GM18870 (cell line): ENCODE measurements around the gene CRELD1.
"Not testable (repeated sequence)": the region's sequence is repeated elsewhere in the genome, so short reads cannot be mapped to it uniquely, and the experiment has no call there.

Experiments used
- ATAC-seq: cut with Tn5 transposase; IDR thresholded peaks from one replicate; pipeline ENCODE4 v1.9.1; 2021; ENCODE audit warnings: moderate library complexity; ENCODE audit not compliant: unreplicated experiment

CRELD1 gene

DNA sequence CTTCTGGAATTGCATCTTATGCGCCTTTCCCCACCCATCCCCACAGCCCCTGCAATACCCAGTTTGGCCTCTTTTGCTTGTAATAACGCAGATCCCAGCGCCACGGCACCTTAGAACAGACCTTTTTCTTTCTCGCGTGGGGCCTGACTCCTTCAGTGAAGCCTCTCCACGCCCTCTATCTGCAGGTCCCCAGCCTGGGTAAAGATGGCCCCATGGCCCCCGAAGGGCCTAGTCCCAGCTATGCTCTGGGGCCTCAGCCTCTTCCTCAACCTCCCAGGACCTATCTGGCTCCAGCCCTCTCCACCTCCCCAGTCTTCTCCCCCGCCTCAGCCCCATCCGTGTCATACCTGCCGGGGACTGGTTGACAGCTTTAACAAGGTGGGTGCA lies 594 bp downstream of the CRELD1 start:
- ATAC-seq: no peak

DNA sequence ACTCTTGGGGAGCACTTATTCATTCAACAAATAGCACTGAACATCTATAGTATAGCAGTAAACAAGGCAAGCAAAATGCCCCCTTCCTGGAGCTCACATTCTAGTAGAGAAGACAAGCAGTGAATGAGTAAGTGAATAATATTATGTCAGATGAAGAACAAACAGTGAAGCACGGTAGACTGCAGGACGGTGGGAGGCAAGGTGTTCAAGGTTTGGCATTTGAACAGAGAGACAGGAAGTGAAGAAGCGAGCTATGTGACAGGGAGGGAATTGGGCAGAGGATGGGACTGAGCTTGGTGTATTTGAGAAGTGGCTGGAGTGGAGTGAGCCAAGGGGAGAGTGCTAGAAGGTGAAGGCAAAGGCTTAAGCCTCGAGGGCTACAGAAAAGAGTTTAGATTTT lies 1.4 kb downstream of the CRELD1 start:
- no peak for ATAC-seq

DNA sequence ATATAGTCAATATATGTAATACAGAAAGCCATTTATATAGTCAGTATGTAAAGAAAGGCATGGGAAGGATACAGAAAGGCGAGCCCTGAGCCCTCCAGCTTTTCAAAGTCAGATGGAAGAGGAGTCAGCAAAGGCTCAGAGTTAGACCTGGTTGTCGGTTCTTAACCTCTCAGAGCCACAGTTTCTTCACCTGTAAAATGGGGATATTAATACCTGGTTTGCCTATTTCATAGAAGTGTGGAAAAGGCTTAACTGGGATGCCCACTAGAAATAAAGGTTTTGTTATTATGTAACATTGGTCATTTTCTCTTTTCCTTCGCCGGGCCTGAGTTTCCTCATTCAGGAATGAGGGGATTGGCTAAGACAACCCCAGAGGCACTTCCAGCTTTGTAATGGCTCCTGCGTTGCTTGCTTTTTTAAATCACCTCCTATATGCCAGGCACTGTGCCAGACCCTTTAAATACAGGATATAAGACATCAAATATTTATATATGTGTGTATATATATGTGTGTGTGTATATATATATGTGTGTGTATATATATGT lies 2.4 kb downstream of the CRELD1 start:
- no peak for ATAC-seq

DNA sequence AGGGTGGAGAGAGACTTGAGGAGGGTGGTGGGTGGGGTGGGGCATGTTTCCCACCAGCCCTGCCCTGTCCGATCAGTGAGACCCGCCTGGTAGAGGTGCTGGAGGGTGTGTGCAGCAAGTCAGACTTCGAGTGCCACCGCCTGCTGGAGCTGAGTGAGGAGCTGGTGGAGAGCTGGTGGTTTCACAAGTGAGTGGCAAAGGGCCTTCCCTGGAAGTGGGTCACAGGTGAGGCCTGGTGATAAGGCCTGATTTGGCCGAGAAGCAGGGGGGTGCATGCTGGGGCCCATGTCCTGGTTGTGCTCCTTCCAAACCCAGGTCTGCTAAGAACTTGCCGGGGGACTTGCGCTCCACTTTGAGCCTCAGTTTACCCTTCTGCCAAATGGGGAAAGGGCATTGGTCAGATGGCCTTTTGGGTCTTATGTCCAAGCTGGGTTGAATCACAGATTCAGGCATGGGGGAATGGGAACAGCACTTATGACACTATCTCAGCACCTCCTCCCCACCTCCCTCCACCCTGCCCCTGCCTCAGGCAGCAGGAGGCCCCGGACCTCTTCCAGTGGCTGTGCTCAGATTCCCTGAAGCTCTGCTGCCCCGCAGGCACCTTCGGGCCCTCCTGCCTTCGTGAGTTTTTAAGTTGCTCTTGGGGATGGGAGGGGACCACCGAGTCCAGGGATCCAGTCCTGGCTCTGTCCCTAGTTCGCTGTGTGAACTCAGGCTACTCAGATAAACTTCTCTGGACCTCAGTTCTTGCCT lies 4.0 kb downstream of the CRELD1 start:
- no peak for ATAC-seq

DNA sequence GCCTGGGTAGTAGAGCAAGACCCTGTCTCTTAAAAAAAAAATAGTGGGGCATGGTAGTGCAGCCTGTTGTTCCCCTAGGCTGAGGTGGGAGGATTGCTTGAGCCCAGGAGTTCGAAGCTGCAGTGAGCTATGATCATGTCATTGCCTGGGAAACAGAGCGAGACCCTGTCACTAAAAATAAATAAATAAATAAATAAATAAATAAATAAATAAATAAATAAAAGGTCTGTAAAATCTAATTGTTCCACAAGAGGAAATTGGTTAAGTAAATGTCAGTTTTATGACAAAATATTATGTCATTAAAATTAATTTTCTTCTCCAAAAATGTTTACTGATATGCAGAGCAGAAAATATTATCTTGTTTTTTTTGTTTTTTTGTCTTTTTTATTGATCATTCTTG lies 5.3 kb downstream of the CRELD1 start:
- no peak for ATAC-seq

DNA sequence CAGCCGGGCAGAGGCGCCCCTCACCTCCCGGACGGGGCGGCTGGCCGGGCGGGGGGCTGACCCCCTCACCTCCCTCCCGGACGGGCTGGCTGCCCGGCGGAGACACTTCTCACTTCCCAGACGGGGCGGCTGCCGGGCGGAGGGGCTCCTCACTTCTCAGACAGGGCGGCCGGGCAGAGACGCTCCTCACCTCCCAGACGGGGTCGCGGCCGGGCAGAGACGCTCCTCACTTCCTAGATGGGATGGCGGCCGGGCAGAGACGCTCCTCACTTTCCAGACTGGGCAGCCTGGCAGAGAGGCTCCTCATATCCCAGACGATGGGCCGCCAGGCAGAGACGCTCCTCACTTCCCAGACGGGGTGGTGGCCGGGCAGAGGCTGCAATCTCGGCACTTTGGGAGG lies 6.3 kb downstream of the CRELD1 start:
- not testable (repeated sequence) for ATAC-seq

DNA sequence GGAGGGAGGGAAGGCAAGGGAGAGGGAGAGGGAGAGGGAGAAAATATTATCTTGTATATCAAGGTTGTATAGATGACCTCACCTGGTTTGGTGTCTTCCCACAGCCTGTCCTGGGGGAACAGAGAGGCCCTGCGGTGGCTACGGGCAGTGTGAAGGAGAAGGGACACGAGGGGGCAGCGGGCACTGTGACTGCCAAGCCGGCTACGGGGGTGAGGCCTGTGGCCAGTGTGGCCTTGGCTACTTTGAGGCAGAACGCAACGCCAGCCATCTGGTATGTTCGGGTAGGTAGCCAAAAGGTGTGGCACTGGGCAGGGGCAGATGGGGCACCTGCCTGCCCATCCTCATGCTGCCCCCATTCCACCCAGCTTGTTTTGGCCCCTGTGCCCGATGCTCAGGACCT lies 7.1 kb downstream of the CRELD1 start:
- ATAC-seq: no peak

DNA sequence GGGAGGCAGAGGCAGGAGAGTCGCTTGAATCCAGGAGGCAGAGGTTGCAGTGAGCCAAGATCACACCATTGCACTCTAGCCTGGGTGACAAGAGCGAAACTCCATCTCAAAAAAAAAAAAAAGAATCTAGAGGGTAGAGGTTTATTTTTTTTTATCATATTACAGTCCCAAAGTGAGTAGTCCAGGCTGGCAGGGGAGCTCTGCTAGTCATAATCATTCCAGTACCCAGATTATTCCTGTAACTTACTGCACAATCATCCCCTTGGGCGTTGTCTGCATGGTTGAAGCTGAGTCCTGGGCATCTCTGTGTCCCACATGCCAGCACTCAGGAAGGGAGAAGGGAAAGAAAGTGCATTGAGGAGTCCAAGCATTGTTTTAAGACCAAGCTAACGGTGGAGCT lies 8.5 kb downstream of the CRELD1 start:
- ATAC-seq: no peak

DNA sequence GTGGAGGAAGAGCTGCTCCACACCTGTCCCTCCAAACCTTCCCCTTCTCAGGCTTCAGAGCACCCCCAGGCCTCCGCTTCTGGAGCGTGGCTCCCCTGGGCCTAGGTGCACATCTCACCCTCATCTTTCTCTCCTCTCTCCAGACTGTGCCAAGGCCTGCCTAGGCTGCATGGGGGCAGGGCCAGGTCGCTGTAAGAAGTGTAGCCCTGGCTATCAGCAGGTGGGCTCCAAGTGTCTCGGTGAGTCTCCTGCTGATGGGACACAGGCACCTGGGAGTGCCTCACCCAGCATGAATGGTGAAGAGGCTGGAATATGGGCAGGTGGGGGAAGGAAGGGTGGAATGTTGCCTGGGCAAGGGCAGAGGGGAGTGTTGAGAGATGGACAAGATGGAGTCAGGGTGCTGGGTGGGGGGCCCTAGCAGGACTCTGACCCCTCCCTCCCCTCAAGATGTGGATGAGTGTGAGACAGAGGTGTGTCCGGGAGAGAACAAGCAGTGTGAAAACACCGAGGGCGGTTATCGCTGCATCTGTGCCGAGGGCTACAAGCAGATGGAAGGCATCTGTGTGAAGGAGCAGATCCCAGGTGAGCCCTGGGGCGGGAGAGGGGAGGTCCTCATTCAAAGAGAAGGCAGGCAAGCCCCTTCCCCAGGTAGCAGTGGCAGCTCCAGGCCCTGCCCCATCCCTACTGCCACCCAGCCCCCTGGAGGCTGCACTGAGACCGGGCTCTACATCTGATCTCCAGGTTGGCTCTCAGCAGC lies 9.5 kb downstream of the CRELD1 start:
- ATAC-seq: no peak

DNA sequence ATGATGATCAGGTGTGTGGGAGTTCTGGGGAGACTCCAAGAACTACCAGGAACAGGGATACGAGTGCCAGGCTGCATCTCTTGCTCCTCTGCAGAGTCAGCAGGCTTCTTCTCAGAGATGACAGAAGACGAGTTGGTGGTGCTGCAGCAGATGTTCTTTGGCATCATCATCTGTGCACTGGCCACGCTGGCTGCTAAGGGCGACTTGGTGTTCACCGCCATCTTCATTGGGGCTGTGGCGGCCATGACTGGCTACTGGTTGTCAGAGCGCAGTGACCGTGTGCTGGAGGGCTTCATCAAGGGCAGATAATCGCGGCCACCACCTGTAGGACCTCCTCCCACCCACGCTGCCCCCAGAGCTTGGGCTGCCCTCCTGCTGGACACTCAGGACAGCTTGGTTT lies 10.6 kb downstream of the CRELD1 start:
- ATAC-seq: no peak

DNA sequence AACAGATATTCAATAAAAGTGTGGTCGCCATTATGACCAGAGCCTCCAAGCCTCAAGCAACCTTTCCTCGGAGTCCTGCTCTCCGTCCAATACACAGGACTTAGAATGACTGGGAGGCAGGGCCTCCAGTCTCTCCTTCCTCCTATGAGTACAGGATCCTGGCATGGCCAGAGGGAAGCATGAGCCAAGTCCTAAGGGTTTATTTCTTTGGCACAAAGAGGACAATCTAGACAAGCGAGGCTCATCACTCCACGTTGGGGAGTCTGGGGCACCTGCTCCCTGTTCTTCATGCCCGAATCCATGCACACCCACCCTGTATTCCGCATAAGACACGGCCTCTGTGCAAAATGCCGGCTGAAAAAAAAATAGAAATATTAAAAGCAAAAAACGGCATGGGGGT lies 11.7 kb downstream of the CRELD1 start:
- ATAC-seq: no peak

DNA sequence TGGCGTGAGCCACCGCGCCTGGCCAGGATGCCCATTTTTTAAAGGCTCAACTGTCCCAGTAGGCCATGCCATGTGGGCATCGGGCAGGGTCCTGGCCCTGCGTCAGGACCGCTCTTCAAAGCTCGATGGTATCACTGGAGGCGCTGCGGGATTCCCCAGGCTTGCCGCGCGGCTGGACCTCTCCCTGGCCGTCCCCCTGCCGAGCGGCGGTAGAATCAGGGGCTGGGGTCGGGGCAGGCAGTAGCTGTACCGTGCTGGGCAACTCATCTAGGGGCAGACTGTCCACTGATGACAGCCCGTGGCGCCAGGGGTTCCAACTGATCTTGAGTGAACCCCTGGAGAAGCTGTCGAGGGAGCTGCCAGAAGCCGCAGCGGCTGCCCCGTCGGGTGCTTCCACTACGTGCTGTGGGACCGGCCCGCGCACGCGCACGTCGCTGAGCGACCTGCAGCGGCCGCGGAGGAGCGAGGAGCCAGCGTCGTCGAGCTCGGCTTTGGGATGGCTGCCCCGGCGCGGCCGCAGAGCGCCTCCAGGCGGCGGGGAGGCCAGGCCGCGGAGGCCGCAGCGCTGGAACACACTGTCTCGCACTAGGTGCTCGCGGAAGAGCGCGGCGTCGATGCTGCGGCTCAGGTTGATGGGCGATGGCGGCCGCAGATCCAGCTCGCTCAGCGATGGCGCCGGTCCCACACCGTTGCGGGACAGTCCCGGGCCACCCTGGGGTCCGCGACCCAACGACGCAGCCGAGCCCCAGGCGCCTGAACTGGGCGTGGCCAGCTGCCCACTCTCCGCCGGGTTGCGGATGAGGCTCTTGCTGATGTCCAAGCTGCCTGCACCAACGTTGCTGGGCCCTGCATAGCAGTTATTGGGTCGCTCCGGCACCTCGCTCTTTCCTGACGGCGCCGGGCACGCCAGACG lies 12.7 kb downstream of the CRELD1 start:
- no peak for ATAC-seq

DNA sequence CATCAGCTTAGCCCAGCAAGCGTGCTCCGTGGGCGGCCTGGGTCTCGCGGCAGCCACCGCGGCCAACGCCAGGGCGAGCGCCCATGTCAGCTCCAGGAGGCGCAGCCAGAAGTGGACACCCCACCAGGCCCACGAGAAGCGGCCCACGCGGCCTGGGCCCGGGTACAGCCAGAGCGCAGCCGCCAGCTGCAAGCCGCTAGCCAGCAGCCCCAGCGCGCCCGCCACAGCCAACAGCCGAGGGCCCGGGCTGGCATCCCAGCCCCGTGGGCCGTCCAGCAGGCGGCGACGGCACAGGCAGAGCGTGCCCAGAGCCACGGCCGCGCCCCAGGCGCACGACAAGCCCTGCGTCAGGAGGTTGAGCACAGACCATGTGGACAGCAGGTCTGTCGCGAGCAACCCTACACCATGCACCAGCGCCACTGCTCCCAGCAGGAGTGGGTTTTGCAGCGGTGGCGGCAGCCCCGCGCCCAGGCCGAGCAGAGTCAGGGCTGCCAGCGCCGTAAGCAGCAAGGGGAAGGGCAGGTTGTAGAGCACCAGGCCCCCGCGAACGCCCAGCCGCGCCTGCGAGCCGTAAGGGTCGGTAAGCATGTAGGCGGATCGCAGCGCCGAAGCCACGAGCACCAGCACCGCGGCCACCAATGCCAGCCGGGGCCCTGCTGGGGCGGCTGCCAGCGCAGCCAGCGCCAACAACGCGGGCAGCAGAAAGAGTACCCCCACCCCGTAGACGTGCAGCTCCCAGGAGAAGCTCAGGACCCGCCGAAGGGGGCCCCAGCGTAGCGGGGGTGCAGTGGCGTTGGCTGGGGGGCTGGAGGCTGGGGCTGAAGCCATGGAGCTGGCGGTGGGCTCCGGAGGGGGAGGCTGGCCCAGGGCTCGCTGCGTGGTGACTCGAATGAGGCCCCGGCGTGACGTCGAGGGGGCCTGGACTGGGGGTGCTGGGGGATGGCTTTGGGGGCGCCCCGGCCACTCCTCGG lies 13.7 kb downstream of the CRELD1 start:
- no peak for ATAC-seq

DNA sequence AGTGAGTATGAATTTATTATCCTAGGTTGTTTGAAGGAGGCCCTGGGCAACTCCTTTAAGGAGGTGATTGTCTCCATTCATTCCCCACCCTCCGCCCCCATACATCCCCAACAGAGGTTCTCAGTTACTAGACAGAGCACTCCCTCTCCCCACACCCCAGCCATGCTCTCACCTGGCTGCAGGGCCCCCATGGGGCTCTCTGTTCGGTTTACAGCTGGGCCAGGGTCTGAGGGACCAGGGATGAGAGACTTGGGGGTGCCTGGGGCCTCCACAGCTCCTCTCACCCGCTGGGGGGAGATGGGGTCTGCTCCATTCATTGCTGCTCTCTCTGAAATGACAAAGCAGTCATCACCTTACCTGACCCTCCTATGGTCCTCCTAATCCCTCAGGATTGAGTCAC lies 15.0 kb downstream of the CRELD1 start:
- no peak for ATAC-seq

DNA sequence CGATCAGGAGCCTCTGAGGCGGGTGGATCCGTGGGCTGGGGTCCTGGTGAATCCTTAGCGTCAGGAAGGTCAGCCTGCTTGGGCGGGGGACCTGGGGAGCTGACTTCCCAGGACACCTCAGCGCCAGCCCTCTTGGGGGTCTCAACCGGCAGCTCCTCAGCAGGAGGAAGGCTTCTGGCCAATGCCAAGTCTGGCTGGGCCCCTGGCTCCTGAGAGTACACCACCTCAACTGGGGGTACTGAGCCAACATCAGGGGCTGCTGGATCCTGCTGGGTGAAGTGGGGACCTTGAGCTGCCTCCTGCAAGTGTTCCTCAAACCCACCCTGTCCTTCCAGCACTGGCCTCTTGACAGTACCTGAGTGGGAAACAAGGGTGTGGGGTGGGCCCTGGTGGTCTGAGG lies 15.5 kb downstream of the CRELD1 start:
- no peak for ATAC-seq

DNA sequence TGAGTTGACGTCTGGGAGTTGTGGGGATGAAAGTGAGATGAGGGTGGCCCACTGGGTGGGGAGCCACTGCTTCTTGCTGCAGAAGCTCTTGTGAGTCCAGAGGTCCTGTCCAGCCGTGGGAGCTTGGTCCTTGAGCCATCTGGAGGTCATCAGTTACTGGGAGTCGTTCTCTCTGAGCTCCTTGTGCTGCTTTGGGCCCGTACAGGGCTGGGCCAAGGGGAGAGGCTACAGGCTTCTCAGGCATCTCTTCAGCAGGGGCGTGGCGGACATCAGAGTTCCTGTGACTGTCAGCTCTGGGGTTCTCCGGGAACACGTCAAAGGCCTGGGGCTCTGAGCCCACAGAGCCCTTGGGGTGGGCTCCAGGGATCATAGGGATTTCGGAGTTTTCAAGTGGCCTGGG lies 16.0 kb downstream of the CRELD1 start:
- no peak for ATAC-seq

DNA sequence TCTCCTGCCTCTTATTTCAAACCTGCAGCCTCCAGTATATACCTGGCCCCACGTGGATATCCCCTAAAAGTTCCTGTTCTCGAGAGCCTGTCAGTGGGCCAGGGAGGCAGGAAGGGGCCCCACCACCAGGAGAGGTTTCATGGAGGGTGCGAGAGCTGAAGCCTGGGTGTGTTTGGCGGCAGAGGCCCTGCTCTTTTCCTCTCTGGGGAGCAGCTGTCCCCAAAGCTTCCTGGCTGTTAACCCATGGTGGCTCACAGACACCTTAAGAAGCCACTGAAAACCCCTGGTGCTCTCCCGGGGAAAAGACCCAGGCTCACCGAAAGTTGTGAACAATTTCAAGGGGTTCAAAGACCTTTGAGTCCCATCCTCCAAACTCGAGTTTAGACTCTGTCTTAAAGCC lies 17.5 kb downstream of the CRELD1 start:
- no peak for ATAC-seq

DNA sequence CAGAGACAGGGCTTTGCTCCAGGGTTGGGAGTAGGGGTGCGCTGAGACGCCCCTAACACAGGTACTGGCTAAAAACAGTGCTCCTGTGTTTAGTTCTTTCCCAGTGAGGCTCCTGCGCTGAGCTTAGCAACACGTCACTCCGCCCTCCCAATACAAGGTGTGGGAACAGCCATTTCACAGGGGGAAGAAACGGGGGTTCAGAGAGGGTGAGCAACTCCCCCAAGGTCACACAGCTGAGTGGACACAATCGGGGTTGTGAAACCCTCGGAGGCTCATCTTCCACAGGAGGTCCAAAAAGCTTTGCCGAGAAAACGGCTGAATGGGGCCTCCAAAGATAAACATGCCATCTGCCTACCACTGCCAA lies 17.9 kb downstream of the CRELD1 start:
- no peak for ATAC-seq

DNA sequence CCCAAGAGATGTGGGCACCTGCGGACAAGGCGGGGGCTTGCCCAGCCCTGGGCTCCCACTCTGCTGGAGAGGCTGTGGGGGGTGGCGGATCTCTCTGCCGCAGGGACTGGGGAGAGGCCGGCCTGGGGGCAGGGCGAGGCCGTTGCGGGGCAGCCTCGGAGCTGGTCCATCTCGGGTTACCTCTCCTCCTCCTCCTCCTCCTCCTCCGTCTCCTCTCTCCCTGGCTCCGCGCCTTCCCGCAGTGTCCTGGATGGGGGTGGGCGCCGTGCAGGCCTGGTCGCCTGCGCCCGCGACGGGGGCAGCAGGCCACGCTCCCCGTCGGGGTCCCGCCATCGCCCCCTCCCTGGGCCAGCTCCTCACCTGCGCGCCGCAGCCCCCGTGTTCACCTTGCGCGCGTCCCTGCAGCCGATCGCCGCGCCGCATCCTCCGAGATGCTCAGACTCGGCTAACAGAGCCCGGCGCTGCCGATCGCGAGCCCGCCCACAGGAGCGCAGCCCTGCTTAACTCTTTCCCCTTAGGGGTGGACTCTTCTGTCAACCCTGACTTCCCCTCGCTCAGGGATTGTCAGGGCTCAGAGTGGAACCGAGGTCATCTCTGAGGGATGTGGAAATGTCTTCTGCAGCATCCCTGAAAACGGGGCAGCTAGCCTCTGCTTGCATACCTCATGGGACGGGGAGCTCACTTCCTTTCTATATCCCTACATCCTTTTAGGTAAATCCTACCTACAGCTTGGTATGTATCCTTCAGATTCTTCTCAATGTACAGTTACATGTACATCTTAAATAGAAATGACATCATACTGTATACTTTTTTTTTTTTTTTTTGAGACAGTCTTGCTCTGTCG lies 18.6 kb downstream of the CRELD1 start, which contains the start of gene PRRT3:
Gene PRRT3 (minus strand): TSS at position 447 of the 844 bp plus-strand sequence. CDS start 2,293 bp downstream, outside the sequence.
- ATAC-seq: peak; percentile 52
